A549 (cell line): Measurements from ENCODE around the gene GFY. TPM values are rescaled to one million over a fixed set of nuclear protein-coding genes. Genes with fewer than 3 reads are reported as not detected.

ENCODE experiments used
- ATAC-seq, 2 experiments: fragments of 200-7000 bp in 1 of 2; fragments of >200 bp in 1 of 2; cut with Nextera tagmentation in 1 of 2; cut with Tn5 transposase in 1 of 2; 3 replicates each; pipeline versions ENCODE4 v1.8.0 to v1.9.1; 2018 to 2020; ENCODE audit warnings: mild to moderate bottlenecking in 1 of 2, moderate library complexity in 1 of 2
- CTCF ChIA-PET: fragments of 300-600 bp; sonication (Branson Sonifier 250); formaldehyde crosslinking; extraction: SDS; loops from one replicate; lab custom pipeline; 2021; ENCODE audit warnings: antibody characterized with exemption, inconsistent platforms; lab: Yijun Ruan, JAX
- POLR2A ChIA-PET: fragments of 350-600 bp; formaldehyde crosslinking; extraction: SDS; loops from one replicate; lab custom pipeline; 2021; ENCODE audit warnings: antibody characterized with exemption, inconsistent platforms; lab: Yijun Ruan, JAX
- DNase-seq, 2 experiments: peaks; one replicate each; pipeline versions ENCODE4 v3.0.0 to v3.0.0-alpha.2; 2011 to 2016; ENCODE audit warnings: low read depth in 1 of 2, low spot score in 1 of 2
- FAIRE-seq: peaks from 2 replicates; lab custom pipeline; 2011; peaks lifted over from hg19 to GRCh38; lab: Jason Lieb, UNC
- H3K27ac ChIP-seq, 2 experiments: fragments of >200 bp; sonication (Bioruptor Twin); formaldehyde crosslinking; 3 replicates each; pipeline ENCODE4 v1.5.1; 2016 to 2017
- H3K4me1 ChIP-seq: fragments of >200 bp; sonication (Bioruptor Twin); formaldehyde crosslinking; 3 replicates; pipeline ENCODE4 v1.6.1; 2016
- H3K4me2 ChIP-seq: fragments of >200 bp; sonication (Bioruptor Twin); formaldehyde crosslinking; 3 replicates; pipeline ENCODE4 v1.6.1; 2016
- H3K4me3 ChIP-seq: fragments of >200 bp; sonication (Bioruptor Twin); formaldehyde crosslinking; 3 replicates; pipeline ENCODE4 v1.5.1; 2016
- H3K9me3 ChIP-seq: fragments of >200 bp; sonication (Bioruptor Twin); formaldehyde crosslinking; 3 replicates; pipeline ENCODE4 v1.6.1; 2016
- CBX2 ChIP-seq: fragments of 200-600 bp; sonication (generic); IDR thresholded peaks from 2 replicates; pipeline ENCODE4 v1.6.1; 2016; ENCODE audit warnings: low read depth, mild to moderate bottlenecking, borderline replicate concordance
- CTCF ChIP-seq: fragments of >200 bp; sonication (Bioruptor Twin); formaldehyde crosslinking; IDR thresholded peaks from 3 replicates; pipeline ENCODE4 v1.5.1; 2016
- EHMT2 ChIP-seq: fragments of 200-600 bp; sonication (generic); IDR thresholded peaks from 2 replicates; pipeline ENCODE4 v1.6.1; 2016; ENCODE audit warnings: antibody characterized with exemption, low read depth, mild to moderate bottlenecking, moderate library complexity
- FOSB ChIP-seq: fragments of 250-450 bp; sonication (Bioruptor Pico); IDR thresholded peaks from 2 replicates; pipeline ENCODE4 v1.5.0; 2020; ENCODE audit warnings: mild to moderate bottlenecking, moderate library complexity
- FOSL2 ChIP-seq, 2 experiments: fragments of 450-650 bp in 1 of 2; fragments of >200 bp in 1 of 2; sonication (Bioruptor Twin) in 1 of 2; formaldehyde crosslinking; IDR thresholded peaks; 2 replicates each; pipeline versions ENCODE4 v1.5.0 to v1.6.1; 2016 to 2020; ENCODE audit warnings: mild to moderate bottlenecking in 1 of 2, moderate library complexity in 1 of 2
- GATA3 ChIP-seq: IDR thresholded peaks from 2 replicates; pipeline ENCODE4 v1.6.1; 2012; ENCODE audit warnings: borderline replicate concordance
- HMGXB4 ChIP-seq: fragments of 250-450 bp; sonication (Bioruptor Pico); IDR thresholded peaks from 2 replicates; pipeline ENCODE4 v1.5.0; 2021; ENCODE audit warnings: mild to moderate bottlenecking, moderate library complexity, borderline replicate concordance
- HOXA7 ChIP-seq: fragments of 250-450 bp; sonication (Bioruptor Pico); IDR thresholded peaks from 2 replicates; pipeline ENCODE4 v1.5.0; 2020; ENCODE audit warnings: mild to moderate bottlenecking, moderate library complexity
- JUN ChIP-seq, 2 experiments: fragments of >200 bp; sonication (Bioruptor Twin); formaldehyde crosslinking; IDR thresholded peaks; 2 replicates in 1 of 2; 3 replicates in 1 of 2; pipeline ENCODE4 v1.6.1; 2016 to 2017
- JUNB ChIP-seq: fragments of >200 bp; sonication (Bioruptor Twin); formaldehyde crosslinking; IDR thresholded peaks from 2 replicates; pipeline ENCODE4 v1.6.1; 2016
- KDM1A ChIP-seq: fragments of 200-600 bp; sonication (generic); IDR thresholded peaks from 2 replicates; pipeline ENCODE4 v1.6.1; 2016; ENCODE audit warnings: low read depth, mild to moderate bottlenecking
- MAFK ChIP-seq: fragments of 450-650 bp; IDR thresholded peaks from 2 replicates; pipeline ENCODE4 v1.6.1; 2014; ENCODE audit not compliant: partially characterized antibody
- NPAS2 ChIP-seq: fragments of 250-450 bp; sonication (Bioruptor Pico); IDR thresholded peaks from 2 replicates; pipeline ENCODE4 v1.8.0; 2022; ENCODE audit warnings: mild to moderate bottlenecking, moderate library complexity, borderline replicate concordance
- POLR2A ChIP-seq: IDR thresholded peaks from 2 replicates; pipeline ENCODE4 v1.6.1; 2012; ENCODE audit warnings: mild to moderate bottlenecking, low read length
- RCOR1 ChIP-seq: fragments of 150-350 bp; IDR thresholded peaks from 2 replicates; pipeline ENCODE4 v1.6.1; 2014; ENCODE audit warnings: antibody characterized with exemption, low read length, low read depth
- RFX5 ChIP-seq: fragments of 450-650 bp; IDR thresholded peaks from 2 replicates; pipeline ENCODE4 v1.7.1; 2014; ENCODE audit warnings: antibody characterized with exemption, mild to moderate bottlenecking, moderate library complexity
- RNF2 ChIP-seq: fragments of 200-600 bp; sonication (generic); IDR thresholded peaks from 2 replicates; pipeline ENCODE4 v1.6.1; 2016; ENCODE audit warnings: low read depth, mild to moderate bottlenecking, antibody characterized with exemption, moderate library complexity, borderline replicate concordance
- SMC3 ChIP-seq: fragments of >200 bp; sonication (Bioruptor Twin); formaldehyde crosslinking; IDR thresholded peaks from 3 replicates; pipeline ENCODE4 v1.6.1; 2018; ENCODE audit warnings: inconsistent platforms
- SREBF2 ChIP-seq: fragments of 450-650 bp; IDR thresholded peaks from 2 replicates; pipeline ENCODE4 v1.6.1; 2014; ENCODE audit warnings: mild to moderate bottlenecking, moderate library complexity
- TFCP2L1 ChIP-seq: fragments of 250-450 bp; sonication (Bioruptor Pico); IDR thresholded peaks from 2 replicates; pipeline ENCODE4 v1.5.0; 2021; ENCODE audit warnings: mild to moderate bottlenecking
- WGBS: methylation state at CpG from one replicate; pipeline ENCODE4 v1.1.6; 2017; ENCODE audit errors: missing lambda C conversion rate; 5-methylcytosine and 5-hydroxymethylcytosine counted together
- polyA plus RNA-seq, 4 experiments: library from polyadenylated mRNA; depleted of rRNA in 3 of 4; stranded (reverse); fragments of >200 nt; fragmentation: RNase III in 1 of 4; extraction: RNeasy Plus Mini Kit Qiagen cat#74134 plus additional on column Dnase treatment in 1 of 4; gene quantifications; 2 replicates in 3 of 4; 3 replicates in 1 of 4; pipeline ENCODE4 v1.2.3, GENCODE V29; 2011 to 2017
- TF ChIP-seq, protein P1 (sequence below): fragments of 150-350 bp; IDR thresholded peaks from 2 replicates; pipeline ENCODE4 v1.6.1; 2014; ENCODE audit warnings: low read depth, mild to moderate bottlenecking, low read length
- TF ChIP-seq, protein P2 (sequence below): fragments of 450-650 bp; IDR thresholded peaks from 2 replicates; pipeline ENCODE4 v1.6.1; 2014; ENCODE audit warnings: antibody characterized with exemption

The GFY gene
- polyA plus RNA-seq, 2 of the 4 experiments (the other 2 are of a cell fraction) = 0.06 TPM; not detected in 1

GRCh38 chr19:49465371-49465770 lies 40.2 kb downstream of the GFY start:
- POLR2A ChIA-PET = interaction anchor here (1.6 kb wide), 1 partner anchor 12 kb away, joined by 4 read pairs; the partner anchor contains the start of gene ALDH16A1
- Histone ChIP-seq H3K27ac (no peak overlapping the region), H3K4me1 (peaks cover 3% of the 10 kb centered on the region; the same call in 1 of the 3 replicates), H3K4me2 (no peak overlapping the region), H3K9me3 (no peaks in the 10 kb centered on the region)
- 98% methylated on average over 3 of the region's 3 CpGs for WGBS
- DNase-seq = no peak
- TF ChIP-seq FOSB (CRISPR knock-in tag) = no peak
- TF ChIP-seq CTCF = no peak
- TF ChIP-seq, protein P1, sequence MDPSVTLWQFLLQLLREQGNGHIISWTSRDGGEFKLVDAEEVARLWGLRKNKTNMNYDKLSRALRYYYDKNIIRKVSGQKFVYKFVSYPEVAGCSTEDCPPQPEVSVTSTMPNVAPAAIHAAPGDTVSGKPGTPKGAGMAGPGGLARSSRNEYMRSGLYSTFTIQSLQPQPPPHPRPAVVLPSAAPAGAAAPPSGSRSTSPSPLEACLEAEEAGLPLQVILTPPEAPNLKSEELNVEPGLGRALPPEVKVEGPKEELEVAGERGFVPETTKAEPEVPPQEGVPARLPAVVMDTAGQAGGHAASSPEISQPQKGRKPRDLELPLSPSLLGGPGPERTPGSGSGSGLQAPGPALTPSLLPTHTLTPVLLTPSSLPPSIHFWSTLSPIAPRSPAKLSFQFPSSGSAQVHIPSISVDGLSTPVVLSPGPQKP = no peak
- TF ChIP-seq JUN (IDR thresholded peaks at IDR 0.05) = no peak
- no peak for TF ChIP-seq SREBF2
- no peak for TF ChIP-seq RNF2
- TF ChIP-seq, protein P2, sequence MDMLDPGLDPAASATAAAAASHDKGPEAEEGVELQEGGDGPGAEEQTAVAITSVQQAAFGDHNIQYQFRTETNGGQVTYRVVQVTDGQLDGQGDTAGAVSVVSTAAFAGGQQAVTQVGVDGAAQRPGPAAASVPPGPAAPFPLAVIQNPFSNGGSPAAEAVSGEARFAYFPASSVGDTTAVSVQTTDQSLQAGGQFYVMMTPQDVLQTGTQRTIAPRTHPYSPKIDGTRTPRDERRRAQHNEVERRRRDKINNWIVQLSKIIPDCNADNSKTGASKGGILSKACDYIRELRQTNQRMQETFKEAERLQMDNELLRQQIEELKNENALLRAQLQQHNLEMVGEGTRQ = no peak
- no peak for TF ChIP-seq RFX5
- TF ChIP-seq TFCP2L1 (CRISPR knock-in tag) = no peak
- no peak for TF ChIP-seq GATA3
- TF ChIP-seq, all 56 proteins: peak for 0
- ATAC-seq (no peak), FAIRE-seq (no peak)
- no peak overlapping the region for H3K4me3 ChIP-seq
- CTCF ChIA-PET = interaction anchor here (0.8 to 2.5 kb wide), 9 partner anchors 8 to 239 kb away, joined by 3 to 14 read pairs (median 5); partner anchors contain the start of genes ALDH16A1 and FLT3LG

DNA sequence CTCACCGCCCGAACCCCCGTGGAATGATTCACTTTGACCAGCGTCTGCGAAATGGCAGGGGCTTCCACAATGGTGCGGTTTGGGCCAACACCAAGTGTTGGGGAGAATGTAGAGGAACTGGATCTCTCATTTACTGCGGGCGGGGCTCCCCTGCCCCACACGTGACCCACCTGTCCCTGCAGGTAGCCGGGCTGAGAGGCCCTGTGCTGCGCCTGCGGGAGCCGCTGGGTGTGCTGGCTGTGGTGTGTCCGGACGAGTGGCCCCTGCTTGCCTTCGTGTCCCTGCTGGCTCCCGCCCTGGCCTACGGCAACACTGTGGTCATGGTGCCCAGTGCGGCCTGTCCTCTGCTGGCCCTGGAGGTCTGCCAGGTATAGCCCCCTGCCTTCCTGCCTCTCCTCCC lies 43.0 kb downstream of the GFY start:
- ChIA-PET POLR2A (interaction anchor here (3.5 kb wide), 1 partner anchor 15 kb away, joined by 11 read pairs; the partner anchor contains the start of gene ALDH16A1), CTCF (interaction anchor here (1.4 to 1.5 kb wide), 2 partner anchors 79 to 80 kb away, joined by 3 to 6 read pairs; no protein-coding TSS in a partner anchor)
- DNase-seq = no peak
- peaks cover 3% of the 10 kb centered on the region; the same call in 1 of the 3 replicates for H3K4me1 ChIP-seq
- ATAC-seq = no peak
- H3K27ac ChIP-seq = no peak overlapping the region
- H3K9me3 ChIP-seq = no peaks in the 10 kb centered on the region
- H3K4me3 ChIP-seq = no peak overlapping the region
- 94% methylated on average over 19 of the region's 19 CpGs for WGBS
- TF ChIP-seq FOSL2 (IDR thresholded peaks at IDR 0.05) (no peak), FOSL2 (CRISPR knock-in tag; IDR thresholded peaks at IDR 0.05) (no peak), RFX5 (no peak), JUN (IDR thresholded peaks at IDR 0.05) (no peak), EHMT2 (no peak), SMC3 (no peak), MAFK (no peak), RCOR1 (no peak), GATA3 (no peak), KDM1A (no peak), NPAS2 (no peak), JUNB (no peak), HMGXB4 (CRISPR knock-in tag) (no peak), HOXA7 (CRISPR knock-in tag) (no peak), CBX2 (no peak), POLR2A (no peak)
- FAIRE-seq = no peak
- no peak overlapping the region for H3K4me2 ChIP-seq
